ENCODE measurements around the gene EIF3B.
"Not testable (repeated sequence)": the region's sequence is repeated elsewhere in the genome, so short reads cannot be mapped to it uniquely, and the experiment has no call there.

The EIF3B gene

DNA sequence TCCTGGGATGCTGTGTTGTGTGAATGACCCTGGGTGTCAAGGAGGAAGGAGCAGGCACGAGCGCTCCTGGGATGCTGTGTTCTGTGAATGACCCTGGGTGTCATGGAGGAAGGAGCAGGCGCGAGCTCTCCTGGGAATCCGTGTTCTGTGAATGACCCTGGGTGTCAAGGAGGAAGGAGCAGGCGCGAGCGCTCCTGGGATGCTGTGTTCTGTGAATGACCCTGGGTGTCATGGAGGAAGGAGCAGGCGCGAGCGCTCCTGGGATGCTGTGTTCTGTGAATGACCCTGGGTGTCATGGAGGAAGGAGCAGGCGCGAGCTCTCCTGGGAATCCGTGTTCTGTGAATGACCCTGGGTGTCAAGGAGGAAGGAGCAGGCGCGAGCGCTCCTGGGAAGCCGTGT is 22.9 kb downstream of the EIF3B start:
- DNase-seq: not testable (repeated sequence)

DNA sequence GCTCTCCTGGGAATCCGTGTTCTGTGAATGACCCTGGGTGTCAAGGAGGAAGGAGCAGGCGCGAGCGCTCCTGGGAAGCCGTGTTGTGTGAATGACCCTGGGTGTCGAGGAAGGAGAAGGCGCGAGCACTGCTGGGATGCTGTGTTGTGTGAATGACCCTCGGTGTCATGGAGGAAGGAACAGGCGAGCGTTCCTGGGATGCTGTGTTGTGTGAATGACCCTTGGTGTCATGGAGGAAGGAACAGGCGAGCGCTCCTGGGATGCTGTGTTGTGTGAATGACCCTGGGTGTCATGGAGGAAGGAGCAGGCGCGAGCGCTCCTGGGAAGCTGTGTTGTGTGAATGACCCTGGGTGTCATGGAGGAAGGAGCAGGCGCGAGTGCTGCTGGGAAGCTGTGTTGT is 23.5 kb downstream of the EIF3B start:
- DNase-seq: not testable (repeated sequence)

DNA sequence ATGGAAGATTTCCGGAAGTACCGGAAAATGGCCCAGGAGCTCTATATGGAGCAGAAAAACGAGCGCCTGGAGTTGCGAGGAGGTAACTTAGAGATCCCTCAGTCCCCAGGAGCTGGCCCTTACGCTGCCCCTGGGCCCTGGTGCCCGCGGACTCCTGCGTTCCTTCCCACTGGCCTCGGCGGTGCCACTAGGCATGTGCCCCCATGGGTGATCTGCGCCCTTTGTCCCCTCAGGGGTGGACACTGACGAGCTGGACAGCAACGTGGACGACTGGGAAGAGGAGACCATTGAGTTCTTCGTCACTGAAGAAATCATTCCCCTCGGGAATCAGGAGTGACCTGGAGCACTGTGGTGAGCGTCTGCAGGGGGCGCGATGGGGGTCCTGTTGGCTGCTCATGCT is 24.5 kb downstream of the EIF3B start:
- DNase-seq: no peak

DNA sequence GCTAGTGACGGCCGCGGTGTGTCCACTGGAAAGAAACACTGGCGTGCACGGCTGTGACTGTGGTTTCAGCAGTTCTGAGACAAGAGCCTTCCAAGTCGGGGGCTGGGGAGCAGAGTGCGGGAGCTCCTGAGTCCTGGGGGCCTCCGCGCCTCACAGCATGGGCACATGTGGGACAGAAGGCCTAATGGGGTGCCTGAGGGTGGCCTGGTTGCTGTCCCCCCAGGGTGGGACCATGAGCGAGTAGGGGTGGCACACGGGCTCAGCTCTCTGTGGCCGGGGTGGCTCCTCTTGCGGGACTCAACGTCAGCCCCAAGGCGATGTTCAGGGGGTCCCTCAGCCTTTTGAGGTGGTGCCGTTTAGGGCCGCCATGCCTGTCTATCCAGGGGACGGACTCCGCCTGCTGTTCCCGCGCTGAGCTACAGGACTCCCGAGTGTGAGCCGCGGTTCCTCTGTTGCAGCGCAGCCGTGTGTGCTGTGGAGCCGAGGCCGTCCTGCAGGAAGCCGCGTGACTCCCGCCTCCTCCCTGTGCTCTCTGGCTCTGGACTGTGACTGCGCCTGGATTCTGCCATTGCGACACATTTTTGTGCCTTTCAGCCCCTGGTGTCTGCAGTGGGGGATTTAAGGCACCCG is 25.3 kb downstream of the EIF3B start:
- no peak for DNase-seq

DNA sequence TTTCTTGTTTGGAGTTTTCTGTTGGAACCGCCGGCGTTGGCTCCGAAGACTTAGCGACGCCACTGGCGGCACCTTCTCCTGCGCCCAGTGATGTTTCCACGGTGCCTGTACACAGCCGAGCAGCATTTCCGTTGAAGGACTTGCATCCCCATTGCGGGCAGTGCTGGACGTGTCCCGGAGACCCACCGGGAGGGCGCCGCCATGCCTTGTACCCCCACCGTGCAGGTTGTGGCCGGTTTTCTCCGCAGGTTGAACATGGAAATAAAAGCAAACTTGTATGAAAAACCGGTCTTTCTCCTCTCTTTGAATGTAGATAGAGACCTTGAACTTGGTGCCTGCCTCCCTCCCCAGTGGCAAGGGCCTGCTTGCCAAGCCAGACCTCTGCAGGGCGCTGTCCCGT is 25.8 kb downstream of the EIF3B start:
- no peak for DNase-seq

DNA sequence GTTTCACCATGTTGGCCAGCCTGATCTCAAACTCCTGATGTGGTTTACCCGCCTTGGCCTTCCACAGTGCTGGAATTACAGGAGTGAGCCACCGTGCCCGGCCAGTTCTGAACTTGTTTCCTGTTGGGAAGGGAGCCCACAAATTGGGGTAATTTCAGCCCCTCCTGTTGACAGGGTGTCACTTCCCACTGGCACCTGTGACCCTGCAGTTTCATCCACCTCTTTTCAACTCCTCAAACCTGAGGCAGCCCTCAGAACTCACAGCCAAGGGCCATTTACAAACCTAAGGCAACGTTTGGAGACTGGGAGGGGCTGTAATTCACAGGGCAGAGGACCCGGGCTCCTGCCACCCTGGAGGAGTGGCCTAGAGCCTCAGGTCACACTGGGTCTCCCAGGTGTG is 26.6 kb downstream of the EIF3B start:
- DNase-seq: no peak

DNA sequence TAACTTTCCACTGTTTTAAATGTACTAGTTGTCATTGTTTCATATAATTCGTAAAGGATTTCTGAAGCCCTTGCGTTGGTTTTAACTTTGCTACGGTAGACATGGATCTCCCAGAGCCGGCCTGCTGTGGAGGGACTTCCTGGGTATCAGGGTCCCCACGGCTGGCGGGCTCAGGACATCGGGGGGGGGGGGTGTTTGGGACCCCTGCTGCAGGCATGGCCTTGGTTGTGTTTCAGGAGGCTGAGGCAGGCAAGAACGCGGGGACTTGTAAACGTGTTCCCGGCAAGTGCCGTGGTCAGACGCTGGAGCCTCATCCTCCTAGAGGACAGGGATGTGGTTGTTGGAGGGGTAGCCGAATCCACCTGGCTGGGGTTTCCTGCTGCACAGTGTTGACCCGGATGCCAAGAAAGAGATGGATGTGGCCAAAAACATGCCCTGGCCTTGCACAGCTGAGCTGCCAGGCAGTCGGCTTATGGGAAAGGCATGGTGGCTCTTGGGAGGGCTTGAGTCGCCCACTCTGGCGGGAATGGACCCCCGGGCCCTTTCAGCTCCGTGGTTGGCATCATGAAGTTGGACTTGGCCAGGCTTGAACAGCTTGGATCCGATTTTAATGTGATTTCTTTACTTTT is 27.4 kb downstream of the EIF3B start:
- DNase-seq: no peak

DNA sequence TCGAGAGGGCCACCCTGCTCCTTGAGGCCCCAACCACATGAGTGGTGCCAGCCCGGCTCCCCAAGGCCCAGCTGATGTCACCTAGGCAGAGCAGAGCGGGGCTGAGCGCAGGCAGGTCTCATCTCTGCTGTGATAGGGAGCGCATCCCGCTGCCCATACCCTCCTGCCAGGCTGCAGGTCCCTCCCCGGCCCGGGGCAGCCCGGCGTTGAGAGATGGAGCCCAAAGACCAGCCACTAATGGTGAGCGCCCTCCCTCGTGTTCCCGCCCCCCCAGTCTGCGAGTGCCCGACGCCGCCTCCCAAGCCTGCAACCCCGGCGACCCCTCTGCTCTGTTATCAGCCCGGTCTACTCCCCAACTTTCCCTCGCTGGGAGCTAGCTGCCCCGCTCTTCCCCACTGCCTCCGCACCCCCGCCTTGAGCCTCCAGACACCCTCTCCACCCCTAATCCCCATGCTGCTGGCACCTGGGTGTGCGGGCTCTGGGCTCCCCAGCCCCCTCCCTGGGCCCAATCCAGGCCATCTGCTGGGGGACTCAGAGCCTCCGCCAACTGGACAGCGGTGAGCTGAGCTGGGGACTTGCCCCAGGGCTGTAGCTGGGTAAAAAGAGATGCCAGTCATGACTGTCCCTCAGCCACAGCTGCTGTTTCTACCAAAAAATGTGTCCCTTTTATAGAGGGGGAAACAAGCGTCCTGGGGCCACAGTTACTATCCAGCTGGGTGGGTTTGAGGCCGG is 29.1 kb downstream of the EIF3B start:
- DNase-seq: no peak

DNA sequence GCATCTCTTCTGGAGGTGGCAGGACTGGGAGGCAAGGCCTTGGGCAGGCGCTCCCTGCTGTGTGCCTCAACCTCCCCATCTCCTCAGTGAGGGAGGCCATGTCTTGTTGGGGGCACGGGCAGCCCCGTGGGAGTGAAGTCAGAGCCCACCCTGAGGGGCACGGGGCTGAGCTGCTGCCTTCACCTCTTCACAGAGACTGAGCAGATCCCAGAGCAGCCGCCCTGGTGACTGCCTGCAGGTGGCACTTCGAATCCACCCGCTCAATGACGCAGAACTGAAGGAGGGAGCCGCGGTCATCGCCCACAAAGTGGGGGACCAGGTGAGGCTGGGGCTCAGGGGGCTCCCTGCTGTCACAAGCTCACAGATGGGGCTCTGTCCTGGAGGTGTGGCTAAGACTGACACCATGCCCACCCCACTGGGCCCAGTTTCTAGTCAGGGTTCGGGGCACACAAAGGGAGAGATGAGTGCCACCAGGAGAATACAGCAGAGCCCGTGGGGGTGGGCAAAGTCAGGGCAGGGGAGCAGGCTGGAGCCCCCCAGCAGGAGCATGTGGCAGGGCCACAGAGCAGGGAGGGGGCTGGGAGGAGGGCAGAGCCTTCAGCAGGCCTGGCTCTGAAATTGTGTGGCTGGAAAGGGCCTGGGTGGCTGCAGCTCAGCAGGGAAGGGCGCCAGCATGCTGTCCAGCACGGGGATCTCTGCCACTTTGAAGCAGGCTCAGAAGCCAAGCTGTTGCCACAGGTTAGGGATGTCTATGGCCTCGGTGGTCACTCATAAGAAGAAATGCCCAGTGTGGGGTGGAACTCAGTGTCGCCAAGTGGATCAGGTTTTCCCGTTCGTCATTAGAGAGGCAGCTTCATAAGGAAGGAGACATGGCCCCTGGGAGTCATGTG is 30.0 kb downstream of the EIF3B start:
- DNase-seq: no peak

DNA sequence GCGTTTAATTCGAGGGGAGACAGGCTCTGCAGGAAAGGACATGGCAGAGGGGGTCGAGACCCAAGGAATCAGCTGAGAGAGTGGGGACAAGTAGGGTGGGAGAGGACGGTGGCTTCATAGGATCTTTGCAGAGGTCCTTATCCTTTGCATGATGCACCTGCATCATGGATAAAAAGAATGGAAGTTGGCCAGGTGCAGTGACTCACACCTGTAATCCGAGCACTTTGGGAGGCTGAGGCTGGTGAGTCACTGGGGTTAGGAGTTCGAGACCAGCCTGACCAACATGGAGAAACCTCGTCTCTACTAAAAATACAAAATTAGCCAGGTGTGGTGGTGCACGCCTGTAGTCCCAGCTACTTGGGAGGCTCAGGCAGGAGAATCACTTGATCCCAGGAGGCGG is 31.5 kb downstream of the EIF3B start:
- not testable (repeated sequence) for DNase-seq

DNA sequence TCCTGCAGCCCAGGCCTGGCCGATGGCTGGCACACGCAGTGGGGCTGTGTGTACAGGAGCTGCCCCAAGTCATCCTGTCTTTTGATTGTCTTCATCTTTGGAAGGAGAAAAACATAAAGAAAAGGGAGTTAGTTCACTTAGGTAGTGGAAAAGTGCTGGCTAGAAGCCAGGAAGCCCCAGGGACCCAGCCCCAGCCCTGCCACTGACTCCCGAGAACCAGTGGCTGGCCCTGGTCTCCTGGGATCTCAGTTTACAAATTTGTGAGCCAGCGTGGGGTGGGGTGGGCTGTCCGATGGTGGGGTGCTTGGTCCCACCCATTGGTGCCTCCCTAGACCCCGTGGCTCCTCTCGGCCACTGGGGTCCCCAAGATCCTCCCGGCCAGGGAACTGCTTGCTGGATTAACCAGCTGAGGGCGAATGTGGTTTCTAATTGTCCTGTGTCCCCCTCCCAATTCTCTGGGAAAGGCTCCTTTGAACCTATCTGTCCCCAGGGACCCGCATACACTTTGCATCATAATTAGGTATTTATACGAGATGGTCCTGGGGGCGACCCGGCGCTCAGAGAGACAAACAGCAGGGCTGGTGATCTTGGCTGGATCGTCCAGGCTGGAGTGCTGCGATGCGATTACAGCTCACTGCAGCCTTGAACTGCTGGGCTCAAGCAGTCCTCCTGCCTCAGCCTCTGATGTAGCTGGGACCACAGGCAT is 32.5 kb downstream of the EIF3B start:
- DNase-seq: no peak

DNA sequence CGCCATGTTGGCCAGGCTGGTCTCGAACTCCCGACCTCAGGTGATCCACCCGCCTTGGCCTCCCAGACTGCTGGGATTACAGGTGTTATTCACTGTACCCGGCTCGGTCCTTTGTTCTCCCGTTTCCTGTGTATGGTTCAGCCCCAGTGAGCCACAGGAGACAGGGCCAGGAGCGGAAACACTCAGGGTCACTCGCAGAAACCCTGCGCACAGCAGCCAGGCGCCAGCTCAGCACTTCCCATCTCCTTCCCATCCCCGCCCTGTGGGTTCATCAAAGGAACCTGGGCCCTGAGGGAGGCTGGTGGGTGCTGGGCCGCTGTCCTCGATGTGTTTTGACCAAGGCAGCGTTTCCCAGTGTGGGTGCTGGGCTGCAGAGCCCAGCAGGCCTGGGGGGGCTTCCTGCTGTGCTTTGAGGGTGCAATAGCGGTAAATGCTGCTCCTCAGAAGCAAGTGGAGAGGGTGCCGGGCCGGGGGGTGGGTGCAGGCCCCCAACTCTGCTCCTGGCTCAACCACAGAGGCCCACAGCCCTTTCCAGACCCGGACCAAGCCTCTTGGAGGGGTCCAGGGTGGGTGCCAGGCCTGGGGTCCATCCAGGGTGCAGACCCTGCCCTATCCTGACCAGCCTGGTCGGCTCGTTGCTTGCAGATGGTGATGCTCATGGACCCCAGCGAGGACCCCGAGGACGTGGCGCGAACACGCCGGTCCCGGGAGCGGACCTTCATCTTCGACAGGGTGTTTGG is 33.4 kb downstream of the EIF3B start:
- no peak for DNase-seq

DNA sequence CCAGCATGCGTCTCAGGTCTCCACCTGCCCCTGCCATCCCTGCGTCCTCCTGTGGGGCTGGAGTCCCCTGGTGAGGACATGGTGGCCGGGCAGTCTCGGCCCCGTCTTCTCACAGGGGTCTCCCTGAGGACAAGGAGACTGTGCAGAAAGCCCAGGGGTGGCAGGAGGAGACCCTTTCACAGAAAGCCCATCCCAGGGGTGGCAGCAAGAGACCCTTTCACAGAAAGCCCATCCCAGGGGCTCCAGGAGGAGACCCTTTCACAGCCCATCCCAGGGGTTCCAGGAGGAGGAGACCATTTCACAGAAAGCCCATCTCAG is 34.0 kb downstream of the EIF3B start:
- no peak for DNase-seq

DNA sequence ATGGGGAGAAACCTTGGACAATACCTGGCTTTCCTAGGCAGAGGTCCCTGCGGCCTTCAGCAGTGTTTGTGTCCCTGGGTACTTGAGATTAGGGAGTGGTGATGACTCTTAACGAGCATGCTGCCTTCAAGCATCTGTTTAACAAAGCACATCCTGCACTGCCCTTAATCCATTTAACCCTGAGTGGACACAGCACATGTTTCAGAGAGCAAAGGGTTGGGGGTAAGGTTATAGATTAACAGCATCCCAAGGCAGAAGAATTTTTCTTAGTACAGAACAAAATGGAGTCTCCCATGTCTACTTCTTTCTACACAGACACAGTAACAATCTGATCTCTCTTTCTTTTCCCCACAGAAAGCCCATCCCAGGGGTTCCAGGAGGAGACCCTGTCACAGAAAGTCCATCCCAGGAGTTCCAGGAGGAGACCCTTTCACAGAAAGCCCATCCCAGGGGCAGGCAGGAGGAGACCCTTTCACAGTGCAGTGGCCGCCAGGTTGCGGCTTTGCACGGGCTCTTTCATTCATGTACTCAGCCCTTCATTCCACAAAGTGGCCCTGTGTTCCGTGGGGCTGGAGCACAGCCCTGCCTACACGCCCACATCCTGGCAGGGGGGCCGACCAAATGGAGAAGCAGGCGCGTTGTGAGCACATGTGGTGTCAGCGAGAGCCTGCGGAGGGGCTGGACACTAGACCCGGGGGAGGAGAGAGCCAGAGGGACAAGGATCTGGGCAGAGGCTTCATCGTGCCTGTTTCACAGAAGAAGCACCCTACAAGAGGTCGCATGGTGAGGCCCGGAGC is 35.6 kb downstream of the EIF3B start:
- DNase-seq: peak; percentile 85 to 90 (median 85)

DNA sequence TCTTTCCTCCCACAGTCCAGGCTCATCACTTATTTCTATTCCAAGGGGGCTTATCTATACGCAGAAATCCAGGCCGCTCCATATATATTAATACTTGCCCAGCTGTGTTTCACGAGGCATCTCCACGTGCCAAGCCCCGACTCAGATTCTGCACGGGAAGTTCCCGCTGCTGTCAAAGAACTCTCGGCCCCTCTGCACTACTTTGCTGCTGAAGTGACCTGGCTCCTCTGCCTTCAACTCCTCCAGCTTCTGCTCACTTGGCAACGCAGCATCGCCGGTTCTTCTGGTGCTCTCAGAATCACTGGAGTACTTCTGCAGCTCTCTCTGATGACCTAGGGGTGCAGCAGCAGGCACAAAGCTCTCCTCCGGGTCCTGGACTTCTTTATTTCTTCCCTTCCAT is 39.1 kb downstream of the EIF3B start:
- DNase-seq: no peak

DNA sequence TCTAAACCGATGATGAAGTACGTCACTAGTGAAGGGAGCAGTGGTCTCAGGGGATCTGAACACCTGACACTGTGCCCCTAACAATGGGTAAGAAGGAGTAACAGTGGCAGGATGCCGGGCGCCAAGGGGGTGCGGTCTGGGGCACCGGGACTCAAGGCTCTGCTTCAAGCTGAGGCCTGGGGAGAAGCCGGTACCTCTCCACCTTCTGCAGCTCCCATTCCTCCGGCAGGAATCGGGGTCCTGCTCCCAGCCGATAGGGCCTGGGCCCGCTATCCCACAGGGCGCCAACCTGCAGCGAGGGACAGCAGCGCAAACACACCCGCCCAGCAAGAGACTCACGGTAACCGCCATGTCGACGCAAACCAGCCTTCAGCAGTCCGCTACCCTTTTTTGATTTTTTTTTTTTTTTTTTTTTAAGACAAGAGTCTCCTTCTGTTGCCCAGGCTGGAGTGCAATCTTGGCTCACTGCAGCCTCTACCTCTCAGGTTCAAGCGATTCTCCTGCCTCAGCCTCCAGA is 40.0 kb downstream of the EIF3B start:
- DNase-seq: no peak

DNA sequence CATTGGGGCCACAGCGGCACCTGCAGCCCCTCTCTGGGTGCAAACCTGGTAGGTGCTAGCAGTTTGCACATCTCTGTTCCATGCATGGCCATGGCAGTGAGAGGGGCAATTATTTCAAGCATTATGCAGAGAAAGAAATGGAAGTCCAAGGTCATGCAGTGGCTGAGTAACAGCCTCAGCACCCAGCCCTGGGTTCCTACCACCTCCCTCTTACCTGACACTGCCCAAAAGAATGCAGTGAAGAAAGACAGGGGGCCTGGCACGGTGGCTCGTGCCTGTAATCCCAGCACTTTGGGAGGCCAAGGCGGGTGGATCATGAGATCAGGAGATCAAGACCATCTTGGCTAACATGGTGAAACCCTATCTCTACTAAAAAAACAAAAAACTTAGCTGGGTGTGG is 43.9 kb downstream of the EIF3B start:
- no peak for DNase-seq

DNA sequence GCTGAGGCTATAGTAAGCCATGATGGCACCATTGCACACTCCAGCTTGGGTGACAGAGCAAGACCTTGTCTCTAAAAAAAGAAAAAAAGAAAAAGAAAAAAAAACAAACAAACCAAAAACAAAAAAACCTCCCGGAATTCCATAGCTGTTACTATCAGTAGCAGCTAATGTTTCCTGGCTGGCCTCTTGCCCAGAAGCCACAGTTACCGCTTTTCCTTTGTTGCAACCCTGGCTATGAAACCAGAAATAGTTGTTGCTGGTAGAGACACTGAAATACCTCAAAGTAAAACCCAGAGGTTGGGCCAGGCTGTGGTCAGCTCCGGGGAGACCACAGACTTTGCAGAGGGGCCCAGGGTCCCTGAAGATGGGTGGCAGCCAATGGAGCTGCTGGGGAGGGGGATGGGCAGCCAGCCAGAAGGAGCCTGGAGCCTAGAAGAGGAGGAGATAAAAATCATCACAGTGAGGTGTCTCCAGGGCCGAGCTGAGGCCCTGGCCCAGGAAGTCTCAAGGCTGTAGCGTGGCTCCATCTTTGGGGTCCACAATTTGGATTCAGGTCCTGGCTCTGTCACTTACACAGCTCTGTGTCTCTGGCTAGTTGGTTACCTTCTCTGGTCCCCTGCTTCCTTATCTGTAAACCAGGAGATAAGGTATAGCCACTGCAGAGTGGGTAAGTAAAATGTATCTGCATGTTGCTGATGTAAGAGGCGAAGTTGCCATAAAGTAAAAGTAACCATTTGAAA is 45.4 kb downstream of the EIF3B start:
- peak in 2 of 3 donors; percentile 41 to 44 for DNase-seq

DNA sequence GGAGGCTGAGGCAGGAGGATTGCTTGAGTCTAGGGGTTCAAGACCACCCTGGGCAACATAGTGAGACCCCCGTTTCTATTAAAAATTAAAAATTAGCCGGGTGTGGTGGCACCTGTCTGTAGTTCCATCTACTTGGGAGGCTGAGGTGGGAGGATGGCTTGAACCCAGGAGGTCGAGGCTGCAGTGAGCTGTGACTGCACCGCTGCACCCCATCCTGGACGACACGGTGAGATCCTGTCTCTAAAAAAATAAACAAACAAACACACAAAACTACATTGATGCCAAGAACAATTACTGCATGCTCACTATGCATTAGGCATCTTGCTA is 48.0 kb downstream of the EIF3B start:
- no peak for DNase-seq

DNA sequence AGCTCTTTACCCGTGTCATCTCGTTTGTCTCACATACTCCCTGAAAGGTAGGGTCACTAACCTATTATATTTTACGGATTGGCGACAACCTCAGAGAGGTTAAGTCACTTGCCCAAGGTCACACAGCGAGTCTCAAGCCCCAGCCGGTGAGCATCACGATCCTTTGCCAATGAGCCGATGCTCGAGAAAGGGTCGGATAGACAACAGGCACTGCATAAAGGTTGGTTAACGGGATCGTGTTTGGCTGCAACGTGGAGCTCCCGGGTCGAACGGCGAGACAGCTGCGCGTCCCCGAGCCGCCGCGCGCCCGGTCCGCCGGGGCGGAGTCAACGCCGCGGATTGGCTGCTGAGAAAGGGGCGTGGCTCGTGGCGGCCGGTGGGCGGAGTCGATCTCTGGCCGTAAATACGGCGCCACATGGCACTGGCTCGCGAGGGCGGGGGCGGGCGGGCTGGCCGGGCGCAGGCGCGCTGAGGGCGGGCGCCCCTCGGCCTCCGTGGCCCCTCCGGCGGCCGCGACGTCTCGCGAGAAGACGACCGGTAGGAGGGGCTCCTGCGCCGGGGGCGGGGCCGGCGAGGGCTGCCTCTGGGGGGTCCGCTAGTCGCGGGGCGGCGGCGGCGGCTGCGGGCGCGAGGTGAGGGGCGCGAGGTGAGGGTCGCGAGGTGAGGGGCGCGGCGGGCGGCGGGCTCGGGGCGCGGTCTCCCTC is 48.5 kb downstream of the EIF3B start, which contains the start of gene CHST12:
Gene CHST12, plus strand, starts transcription at position 598 of the 704 bp plus-strand sequence. CDS start 29,029 bp downstream, outside the sequence.
- DNase-seq: peak; percentile 96 to 99 (median 98)

Data from suppressor macrophage treated with lipopolysaccharide for 1 hour (primary cell).